HL-60 (cell line): ENCODE measurements around the gene TEX35.

Experiments
- CTCF ChIP-seq: IDR thresholded peaks from one replicate; pipeline ENCODE4 v1.5.1; 2011; ENCODE audit warnings: low read length, control low read depth, inconsistent platforms; ENCODE audit not compliant: insufficient read depth
- POLR2AphosphoS5 ChIP-seq: IDR thresholded peaks from 2 replicates; pipeline ENCODE4 v1.6.1; 2012; ENCODE audit warnings: low read depth
- REST ChIP-seq: IDR thresholded peaks from 2 replicates; pipeline ENCODE4 v1.6.1; 2012; ENCODE audit warnings: low read depth; ENCODE audit not compliant: insufficient replicate concordance

- no peak for TF ChIP-seq CTCF
- no peak for TF ChIP-seq POLR2AphosphoS5
- TF ChIP-seq REST = no peak
Observed at GRCh38 chr1:178530502-178530901, 17.6 kb downstream of the TEX35 start.
